K562 (cell line): ENCODE measurements around the gene TCF4. TPM values are rescaled to one million over a fixed set of nuclear protein-coding genes. Genes with fewer than 3 reads are reported as not detected.

Source experiments
- BRD4 ChIP-seq: fragments of 200-600 bp; sonication (generic); IDR thresholded peaks from 2 replicates; pipeline ENCODE4 v1.6.1; 2017; ENCODE audit warnings: inconsistent platforms
- CBX1 ChIP-seq: sonication (generic); IDR thresholded peaks from 2 replicates; pipeline ENCODE4 v1.6.1; 2016; ENCODE audit warnings: antibody characterized with exemption, low read depth, mild to moderate bottlenecking
- GABPB1 ChIP-seq: sonication (generic); formaldehyde crosslinking; IDR thresholded peaks from 2 replicates; pipeline ENCODE4 v1.8.0; 2022; ENCODE audit warnings: mild to moderate bottlenecking, missing genetic modification reagents
- MBD2 ChIP-seq: sonication (generic); IDR thresholded peaks from 2 replicates; pipeline ENCODE4 v1.6.1; 2016; ENCODE audit warnings: low read depth, borderline replicate concordance
- TCF7 ChIP-seq: sonication (generic); IDR thresholded peaks from 2 replicates; pipeline ENCODE4 v1.6.1; 2016; ENCODE audit warnings: antibody characterized with exemption, borderline replicate concordance
- polyA plus RNA-seq, 8 experiments: library from polyadenylated mRNA; depleted of rRNA in 4 of 8; stranded (reverse) in 5 of 8; unstranded in 3 of 8; fragments of >200 nt; fragmentation: Nextera tagmentation in 2 of 8; fragmentation: Illumina TruSeq in 1 of 8; extraction: Ambion mirVana in 2 of 8; extraction: Trizol in 1 of 8; gene quantifications; 2 replicates each; pipeline versions ENCODE4 v1.2.1 to v1.2.3, GENCODE V29; 2011 to 2014; ENCODE audit warnings: inconsistent platforms in 1 of 8, missing spikeins in 1 of 8
- total RNA-seq, 7 experiments: library from RNA; depleted of rRNA in 6 of 7; stranded (reverse); fragments of >200 nt in 6 of 7; fragmentation: Illumina TruSeq in 2 of 7; extraction: Trizol in 2 of 7; gene quantifications; 2 replicates each; pipeline versions ENCODE4 v1.2.1 to v1.2.3, GENCODE V29; 2011 to 2021; ENCODE audit warnings: low replicate concordance in 1 of 7
- TF ChIP-seq, protein P1 (sequence below): sonication (generic); formaldehyde crosslinking; IDR thresholded peaks from 2 replicates; pipeline ENCODE4 v1.8.0; 2023; ENCODE audit warnings: missing genetic modification reagents, mild to moderate bottlenecking, borderline replicate concordance
- TF ChIP-seq, protein P2 (sequence below): fragments of 250-450 bp; sonication (Bioruptor Pico); IDR thresholded peaks from 2 replicates; pipeline ENCODE4 v1.5.0; 2021; ENCODE audit warnings: mild to moderate bottlenecking, borderline replicate concordance

Gene TCF4
- total and polyA plus RNA-seq, 9 of the 15 experiments (the other 6 are each of a cell fraction or from before 2014, with no cell fraction given): 4.8 to 24.7 (median 15.2) TPM

DNA sequence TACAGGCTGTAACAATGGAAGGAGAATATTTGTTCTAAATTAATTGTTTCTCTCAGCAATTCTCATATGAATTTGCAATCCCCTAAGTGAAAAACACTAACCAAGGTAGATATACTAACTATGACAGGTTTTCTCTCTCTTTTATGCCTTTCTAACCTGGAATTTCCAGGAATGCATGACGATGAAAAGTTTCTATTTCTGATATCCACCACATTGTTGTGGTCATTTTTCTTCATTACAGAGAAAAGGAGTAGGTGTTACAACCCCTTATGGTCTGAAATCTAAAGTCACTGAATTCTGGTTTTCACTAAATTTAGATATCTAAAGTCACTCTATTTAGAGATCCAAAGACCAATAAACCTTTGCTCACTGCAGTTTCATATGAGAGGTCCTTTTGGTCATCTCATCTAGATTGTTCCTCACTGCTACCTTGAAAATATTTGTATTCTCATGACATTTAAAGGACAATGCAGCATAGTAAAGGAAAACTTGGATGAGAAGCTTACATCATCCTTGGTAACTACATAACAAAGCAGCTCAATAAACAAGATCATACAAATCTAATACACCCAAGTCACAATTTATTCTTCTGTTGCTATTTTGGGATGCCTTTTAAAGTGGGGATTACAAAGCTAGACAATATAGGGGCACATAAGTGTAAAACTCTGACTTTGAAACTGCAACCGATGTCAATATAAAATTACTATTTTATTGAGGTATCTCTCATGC lies 85.8 kb downstream of the TCF4 start (continued):
- TF ChIP-seq, protein P1, sequence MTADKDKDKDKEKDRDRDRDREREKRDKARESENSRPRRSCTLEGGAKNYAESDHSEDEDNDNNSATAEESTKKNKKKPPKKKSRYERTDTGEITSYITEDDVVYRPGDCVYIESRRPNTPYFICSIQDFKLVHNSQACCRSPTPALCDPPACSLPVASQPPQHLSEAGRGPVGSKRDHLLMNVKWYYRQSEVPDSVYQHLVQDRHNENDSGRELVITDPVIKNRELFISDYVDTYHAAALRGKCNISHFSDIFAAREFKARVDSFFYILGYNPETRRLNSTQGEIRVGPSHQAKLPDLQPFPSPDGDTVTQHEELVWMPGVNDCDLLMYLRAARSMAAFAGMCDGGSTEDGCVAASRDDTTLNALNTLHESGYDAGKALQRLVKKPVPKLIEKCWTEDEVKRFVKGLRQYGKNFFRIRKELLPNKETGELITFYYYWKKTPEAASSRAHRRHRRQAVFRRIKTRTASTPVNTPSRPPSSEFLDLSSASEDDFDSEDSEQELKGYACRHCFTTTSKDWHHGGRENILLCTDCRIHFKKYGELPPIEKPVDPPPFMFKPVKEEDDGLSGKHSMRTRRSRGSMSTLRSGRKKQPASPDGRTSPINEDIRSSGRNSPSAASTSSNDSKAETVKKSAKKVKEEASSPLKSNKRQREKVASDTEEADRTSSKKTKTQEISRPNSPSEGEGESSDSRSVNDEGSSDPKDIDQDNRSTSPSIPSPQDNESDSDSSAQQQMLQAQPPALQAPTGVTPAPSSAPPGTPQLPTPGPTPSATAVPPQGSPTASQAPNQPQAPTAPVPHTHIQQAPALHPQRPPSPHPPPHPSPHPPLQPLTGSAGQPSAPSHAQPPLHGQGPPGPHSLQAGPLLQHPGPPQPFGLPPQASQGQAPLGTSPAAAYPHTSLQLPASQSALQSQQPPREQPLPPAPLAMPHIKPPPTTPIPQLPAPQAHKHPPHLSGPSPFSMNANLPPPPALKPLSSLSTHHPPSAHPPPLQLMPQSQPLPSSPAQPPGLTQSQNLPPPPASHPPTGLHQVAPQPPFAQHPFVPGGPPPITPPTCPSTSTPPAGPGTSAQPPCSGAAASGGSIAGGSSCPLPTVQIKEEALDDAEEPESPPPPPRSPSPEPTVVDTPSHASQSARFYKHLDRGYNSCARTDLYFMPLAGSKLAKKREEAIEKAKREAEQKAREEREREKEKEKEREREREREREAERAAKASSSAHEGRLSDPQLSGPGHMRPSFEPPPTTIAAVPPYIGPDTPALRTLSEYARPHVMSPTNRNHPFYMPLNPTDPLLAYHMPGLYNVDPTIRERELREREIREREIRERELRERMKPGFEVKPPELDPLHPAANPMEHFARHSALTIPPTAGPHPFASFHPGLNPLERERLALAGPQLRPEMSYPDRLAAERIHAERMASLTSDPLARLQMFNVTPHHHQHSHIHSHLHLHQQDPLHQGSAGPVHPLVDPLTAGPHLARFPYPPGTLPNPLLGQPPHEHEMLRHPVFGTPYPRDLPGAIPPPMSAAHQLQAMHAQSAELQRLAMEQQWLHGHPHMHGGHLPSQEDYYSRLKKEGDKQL: no peak
- TF ChIP-seq CBX1: no peak
- no peak for TF ChIP-seq GABPB1 (CRISPR knock-in tag)
- TF ChIP-seq TCF7: no peak
- TF ChIP-seq, protein P2, sequence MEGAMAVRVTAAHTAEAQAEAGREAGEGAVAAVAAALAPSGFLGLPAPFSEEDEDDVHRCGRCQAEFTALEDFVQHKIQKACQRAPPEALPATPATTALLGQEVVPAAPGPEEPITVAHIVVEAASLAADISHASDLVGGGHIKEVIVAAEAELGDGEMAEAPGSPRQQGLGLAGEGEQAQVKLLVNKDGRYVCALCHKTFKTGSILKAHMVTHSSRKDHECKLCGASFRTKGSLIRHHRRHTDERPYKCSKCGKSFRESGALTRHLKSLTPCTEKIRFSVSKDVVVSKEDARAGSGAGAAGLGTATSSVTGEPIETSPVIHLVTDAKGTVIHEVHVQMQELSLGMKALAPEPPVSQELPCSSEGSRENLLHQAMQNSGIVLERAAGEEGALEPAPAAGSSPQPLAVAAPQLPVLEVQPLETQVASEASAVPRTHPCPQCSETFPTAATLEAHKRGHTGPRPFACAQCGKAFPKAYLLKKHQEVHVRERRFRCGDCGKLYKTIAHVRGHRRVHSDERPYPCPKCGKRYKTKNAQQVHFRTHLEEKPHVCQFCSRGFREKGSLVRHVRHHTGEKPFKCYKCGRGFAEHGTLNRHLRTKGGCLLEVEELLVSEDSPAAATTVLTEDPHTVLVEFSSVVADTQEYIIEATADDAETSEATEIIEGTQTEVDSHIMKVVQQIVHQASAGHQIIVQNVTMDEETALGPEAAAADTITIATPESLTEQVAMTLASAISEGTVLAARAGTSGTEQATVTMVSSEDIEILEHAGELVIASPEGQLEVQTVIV (CRISPR knock-in tag): no peak
- TF ChIP-seq BRD4: no peak
- no peak for TF ChIP-seq MBD2
- TF ChIP-seq, all 486 proteins: peak for 0
